ENCODE data around the gene ZBTB34.

Gene ZBTB34

DNA sequence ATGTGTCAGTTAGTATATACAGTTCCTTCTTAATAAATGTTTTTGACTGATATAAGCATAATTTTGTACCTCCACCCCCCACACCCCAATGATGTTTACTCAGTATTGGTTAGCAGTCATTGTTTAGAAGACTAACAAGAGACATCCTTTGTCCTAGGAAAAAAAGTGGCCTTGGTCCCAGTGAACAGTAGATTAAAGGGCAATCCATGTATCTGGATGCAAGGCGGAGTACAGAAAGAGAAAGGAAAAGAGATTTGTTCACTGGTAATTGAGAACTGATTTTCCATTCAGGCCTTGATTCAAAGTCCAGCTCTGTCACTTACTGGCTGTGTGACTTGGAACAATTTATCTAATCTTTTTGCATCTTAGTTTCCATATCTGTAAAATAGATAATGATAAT lies 58.8 kb downstream of the ZBTB34 start:
- DNase-seq (ENCODE audit: low read depth in 2 of 2), result no peak

- no peak for DNase-seq (ENCODE audit: low read depth in 2 of 2)
These were observed 65.4 kb downstream of the ZBTB34 start for GRCh38 chr9:126925876-126926275.

DNA sequence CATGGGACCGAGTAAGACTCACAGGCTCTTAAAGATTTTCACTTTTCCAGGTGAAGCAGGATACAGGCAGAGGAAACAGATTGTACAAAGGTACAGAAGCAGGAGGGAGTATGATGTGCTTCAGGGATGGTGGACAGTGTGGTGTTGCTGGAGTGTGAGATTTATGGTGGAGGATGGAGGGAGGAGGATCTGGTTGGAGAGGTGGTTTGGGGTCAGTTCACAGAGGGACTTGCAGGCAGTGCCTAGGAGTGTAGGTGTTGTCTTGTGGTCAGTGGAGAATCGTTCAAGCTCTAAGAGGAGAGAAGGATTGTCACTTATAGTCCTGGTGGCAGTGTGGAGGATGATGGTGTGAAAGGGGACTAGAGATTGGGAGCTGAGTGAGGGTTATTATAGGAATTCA lies 65.9 kb downstream of the ZBTB34 start:
- DNase-seq (ENCODE audit: low read depth in 2 of 2), result no peak

DNA sequence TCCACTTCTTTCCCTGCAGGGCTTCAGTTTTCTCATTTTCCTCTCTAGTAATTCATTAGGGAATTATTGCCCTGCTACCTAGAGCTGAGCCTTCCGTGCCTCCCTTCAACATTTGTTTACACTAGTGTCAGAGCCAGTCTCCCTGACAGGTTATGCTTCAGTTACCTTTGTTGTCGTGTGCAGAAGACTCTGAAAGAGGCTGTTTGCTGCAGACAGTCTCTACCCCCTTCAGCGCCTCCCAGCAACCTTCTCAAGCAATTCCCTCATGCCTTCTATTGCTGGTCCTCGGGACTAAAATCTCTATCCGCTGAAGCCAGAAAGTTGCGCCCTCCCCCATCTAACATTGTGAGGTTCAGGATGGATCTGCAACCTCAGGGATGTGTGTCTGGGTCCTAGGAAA lies 67.0 kb downstream of the ZBTB34 start:
- DNase-seq (ENCODE audit: low read depth in 2 of 2), result no peak

- no peak for DNase-seq (ENCODE audit: low read depth in 2 of 2)
These were observed 72.5 kb downstream of the ZBTB34 start for GRCh38 chr9:126932871-126933321.

- no peak for DNase-seq (ENCODE audit: low read depth in 2 of 2)
These were observed 73.0 kb downstream of the ZBTB34 start for GRCh38 chr9:126933334-126933980.

DNA sequence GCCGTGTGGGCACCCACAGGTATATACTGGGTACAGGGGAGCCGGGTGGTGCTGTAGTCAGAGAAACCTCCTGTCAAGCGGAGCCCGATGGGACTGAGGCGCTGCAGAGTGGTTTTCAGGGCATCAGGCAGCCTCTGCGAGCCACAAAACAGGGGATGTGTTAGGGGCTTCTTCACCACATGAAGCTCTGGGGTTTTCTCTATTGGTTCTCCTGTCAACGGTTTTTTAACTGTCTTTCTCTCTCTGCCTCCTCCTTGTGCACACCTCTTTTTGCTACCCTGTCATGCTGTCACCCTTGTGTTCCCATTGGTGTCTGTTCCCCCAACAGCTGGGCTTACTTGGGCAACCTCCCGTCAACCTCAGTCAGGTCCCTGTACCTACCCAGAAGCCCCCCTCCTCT lies 74.0 kb downstream of the ZBTB34 start:
- DNase-seq (ENCODE audit: low read depth in 2 of 2), result no peak
